CD4-positive, alpha-beta T cell treated with Interleukin-15 for 4 hours (primary cell): Measurements from ENCODE around the gene PLPPR5.

Experiments
- DNase-seq: peaks from one replicate; pipeline ENCODE4 v3.0.0-alpha.2; 2020; ENCODE audit warnings: low spot score

PLPPR5 gene

DNA sequence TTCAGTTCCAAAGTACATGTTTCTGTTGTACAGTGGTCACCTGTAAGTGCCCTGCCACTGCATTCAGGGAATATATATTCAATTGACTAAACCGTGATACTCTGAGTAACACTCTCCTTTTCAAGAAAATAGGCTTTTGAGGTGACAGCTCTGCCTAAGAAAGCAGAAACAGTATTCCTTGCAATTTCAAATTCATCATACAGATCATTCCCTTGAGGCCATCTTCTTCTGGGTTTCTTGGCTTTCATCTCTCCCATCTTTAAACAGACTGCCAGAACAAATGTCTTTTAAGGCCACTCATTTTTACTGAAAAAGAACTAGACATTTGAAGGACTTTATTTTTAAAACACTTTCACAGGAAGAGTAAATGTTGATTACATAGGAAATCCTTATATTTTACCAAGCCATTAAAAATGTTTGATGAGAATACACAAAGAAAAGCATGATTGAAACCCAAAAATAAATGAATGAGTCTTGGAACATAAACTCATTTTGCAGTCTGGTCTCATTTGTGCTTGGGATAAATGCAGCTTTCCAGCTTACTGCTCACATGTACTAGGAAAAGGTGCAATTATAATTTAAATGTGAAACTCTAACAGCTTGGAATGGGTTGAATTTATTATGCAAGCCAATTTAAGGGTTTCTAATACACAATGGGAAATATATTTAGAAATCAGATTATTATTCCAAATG is 34.7 kb downstream of the PLPPR5 start:
- no peak for DNase-seq

DNA sequence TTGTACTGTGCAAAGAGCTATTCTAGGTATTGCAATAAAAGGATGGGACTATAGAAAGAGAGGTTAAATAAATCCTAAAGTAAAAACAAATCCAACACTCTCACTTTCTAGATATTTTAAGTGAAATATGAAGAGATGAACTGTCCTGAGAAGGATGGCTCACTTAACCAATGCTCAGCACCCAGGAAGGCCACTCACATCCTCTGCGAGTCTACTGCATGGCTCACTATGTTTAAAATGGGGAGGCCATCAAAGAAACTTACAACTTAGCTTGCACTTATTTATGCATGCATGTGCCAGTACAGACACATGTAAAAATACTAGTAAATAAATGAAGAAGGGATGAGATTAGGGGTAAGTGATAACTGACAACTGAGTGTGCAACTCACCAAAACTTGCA is 37.5 kb downstream of the PLPPR5 start:
- no peak for DNase-seq

GRCh38 chr1:98965394-98965793 is 39.3 kb downstream of the PLPPR5 start:
- DNase-seq: no peak

DNA sequence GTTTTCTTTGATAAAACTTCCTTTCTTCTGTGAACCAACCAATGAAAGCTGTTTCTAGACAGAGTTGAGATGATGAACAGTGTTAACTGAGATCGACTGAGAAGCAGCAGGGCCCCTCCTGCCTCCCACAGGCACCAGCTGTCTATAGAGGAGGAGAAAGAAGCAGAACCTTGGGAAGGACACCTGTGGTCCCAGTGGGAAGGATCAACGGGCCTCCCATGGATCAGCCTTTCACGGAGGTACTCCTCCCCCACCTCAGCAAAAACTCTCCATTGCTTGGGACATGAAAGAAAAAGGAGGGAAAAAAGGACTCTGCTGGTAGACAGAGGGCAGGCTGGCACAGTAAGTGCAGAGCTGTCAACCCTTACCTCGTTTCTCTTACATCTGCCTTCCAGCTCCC is 40.5 kb downstream of the PLPPR5 start:
- no peak for DNase-seq

DNA sequence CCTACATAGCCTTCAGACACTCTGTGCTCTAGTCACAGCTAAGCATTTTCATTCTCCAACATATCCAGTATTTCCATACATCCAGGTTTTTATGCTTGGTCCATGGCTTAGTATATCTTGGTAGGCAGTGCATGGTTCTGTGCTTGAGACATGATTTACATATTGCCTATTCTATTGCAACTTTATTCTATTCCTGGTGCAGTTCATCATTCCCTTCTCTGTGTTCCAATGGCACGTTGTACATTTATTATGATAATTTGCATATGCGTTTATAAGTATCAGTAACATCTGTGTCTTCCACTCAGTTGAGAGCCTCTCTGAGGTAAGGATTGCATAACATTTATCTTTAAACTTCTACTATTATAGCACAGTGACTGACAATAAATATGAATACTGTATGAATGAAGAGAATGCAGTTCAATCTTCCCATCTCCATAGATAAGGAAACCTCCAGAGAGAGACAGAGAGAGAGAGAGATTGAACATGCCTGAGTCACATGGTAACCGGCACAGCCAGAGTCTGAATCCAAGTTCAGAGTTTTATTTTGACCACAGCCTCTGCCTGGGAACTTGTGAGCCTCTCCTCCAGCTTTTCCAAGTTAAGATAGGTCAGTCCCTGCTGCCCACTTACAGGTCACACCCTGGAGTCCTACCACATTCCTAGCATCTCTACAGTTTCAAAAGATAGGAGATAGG is 41.5 kb downstream of the PLPPR5 start:
- no peak for DNase-seq

- no peak for DNase-seq
These were observed 42.5 kb downstream of the PLPPR5 start for GRCh38 chr1:98962156-98962555.

DNA sequence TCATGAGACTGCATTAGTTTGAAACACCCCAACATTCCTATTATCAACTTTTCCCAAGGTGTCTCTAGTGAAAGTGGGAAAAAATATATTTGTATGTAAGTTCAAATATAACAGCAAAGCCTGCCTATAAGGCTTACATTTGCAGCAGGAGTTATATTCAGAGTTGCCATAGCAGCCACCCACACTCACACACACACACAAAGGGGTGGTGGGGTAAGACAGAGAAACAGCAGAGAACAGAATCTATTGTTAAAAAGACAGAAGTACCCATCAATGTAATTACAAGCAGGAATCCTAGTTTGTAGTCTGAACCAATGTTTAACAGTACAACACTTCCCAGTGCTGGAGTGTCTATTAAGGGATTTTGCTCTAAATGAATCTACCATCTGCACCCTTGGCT is 55.0 kb downstream of the PLPPR5 start:
- no peak for DNase-seq

DNA sequence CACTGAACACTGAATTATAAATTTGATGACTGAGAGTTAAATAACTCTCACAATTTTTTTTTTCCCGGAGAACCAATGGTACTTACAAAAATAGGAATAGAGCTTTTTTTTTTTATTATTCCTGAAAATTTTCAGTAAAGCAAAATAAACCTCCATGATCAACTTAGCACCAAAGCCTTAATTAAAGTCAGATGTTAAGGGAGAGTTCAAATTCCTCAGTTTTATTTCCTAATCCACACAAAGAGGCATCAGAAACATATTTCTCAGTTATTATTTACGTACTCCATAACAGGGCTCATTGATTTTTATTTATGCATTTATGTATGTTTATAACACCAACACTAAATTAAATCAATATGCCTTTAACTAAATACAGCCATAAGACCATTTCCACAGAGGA is 55.5 kb downstream of the PLPPR5 start:
- no peak for DNase-seq

- DNase-seq: no peak
These were observed 57.6 kb downstream of the PLPPR5 start for GRCh38 chr1:98947071-98947470.

GRCh38 chr1:98940722-98941079 is 64.0 kb downstream of the PLPPR5 start:
- no peak for DNase-seq

DNA sequence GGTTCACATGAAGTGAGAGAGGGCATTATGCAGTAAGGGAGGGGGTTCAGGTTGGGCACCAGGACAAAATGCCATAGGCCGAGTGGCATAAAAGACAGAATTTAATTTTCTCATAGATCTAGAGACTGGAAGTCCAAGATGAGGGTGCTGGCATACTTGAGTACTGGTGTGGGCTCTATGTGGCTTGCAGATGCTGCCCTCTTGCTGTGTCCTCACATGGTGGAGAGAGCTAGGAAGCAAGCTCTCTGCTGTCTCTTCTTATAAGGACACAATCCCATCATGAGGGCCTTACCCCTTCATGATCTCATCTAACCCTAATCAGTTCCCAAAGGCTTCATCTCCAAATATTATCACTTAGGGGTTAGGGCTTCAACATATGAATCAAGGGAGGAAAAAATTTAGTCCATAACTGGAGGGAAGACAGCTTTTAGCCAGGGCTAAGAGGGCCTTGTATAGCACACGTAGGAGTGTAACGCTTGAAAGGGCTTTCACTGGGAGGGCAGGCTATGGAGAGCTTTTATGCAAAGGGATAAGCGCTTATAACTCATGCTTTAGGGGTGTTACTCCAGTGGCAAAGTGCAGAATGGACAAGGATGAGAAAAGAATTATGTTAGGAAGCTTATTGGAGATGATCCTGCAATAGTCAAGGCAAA is 64.5 kb downstream of the PLPPR5 start:
- no peak for DNase-seq

DNA sequence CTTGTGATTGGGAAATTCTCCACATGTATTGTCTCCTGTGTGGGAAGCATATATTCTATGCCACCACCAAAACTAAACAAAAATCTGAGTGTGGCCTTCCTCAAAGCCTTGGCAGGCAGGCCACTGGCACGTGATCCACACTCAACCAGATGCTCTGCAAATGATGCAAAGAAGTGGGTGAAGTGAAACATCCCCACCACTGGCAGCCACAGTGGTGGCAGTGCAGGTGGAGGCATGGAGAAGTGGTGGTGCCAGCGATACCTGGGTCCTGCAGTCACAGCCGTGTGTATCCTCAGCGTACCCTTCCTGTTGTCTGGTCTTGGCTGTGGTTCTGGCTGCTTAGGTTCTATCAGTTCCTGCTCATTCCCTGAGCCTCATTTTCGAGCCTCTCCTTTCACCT is 65.2 kb downstream of the PLPPR5 start:
- DNase-seq: no peak

DNA sequence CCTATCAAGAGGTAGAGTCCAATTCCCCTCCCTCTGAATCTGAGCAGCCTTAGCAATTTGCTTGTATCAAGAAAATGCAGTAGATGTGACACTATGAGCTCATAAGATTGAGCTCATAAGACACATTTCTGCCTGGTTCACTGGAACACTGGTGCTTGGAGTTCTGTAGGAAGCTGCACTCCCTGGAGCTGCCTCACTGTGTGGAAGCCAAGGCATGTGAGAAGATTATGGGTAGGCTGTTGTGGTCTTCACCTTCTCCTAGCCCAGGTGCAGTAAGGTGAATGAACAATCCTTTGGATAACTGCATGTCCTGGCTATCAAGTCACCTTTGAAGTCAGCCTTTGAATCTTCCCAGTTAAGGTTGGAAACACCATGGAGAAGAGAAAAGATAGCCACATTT is 67.3 kb downstream of the PLPPR5 start:
- no peak for DNase-seq

- no peak for DNase-seq
These were observed 72.5 kb downstream of the PLPPR5 start for GRCh38 chr1:98932184-98932583.

DNA sequence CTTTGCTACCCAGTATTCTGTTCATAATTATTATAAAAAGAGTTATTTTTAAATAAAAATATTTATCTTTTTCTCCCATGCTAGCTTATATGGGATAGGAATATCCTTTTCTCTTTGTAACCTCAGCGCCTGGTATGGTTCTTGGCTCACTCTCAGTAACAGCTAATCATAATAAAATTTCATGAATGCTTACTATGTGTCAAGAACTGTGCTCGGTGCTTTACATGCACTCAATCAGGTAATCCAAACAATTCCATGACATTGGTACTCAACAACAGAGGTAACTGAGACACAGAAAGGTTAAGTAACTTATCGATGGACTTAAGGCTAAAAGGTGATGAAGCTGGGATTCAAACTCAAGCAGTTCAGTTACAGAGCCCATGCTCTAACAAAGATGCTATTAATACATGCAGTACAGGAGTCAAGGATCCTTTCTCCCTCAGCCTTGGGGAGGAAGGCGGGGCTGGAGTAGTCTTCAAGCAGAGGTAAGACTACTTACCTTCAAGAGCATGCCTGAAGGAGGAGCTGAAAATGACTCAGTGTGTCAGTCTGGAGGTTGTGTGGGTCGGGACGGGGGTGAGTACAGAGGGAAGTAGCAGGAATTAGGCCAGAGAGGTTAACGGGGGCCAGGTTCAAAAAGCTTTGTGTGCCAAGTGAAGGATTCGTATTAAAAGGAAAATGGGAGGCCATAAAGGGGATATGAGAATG is 73.4 kb downstream of the PLPPR5 start:
- no peak for DNase-seq

- no peak for DNase-seq
These were observed 75.2 kb downstream of the PLPPR5 start for GRCh38 chr1:98929437-98929836.

- no peak for DNase-seq
These were observed 78.1 kb downstream of the PLPPR5 start for GRCh38 chr1:98926597-98926996.

DNA sequence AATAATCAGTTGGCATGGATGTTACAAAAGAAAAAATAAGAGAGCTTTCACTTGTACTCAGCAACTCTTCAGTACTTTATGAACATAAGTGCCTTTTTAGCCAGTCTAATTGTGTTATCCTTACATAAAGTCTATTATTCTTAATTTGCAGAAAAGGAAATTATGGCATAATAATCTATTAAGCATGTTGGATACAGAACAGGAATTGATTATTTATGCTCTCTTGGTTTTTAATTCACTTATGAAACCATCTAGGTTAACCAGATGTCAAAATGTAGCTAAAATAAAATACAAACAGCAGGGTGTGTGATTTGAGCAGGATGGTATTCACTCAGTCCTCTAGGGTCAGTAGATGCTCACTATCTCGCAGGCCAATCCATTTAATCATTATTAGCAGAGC is 79.7 kb downstream of the PLPPR5 start:
- DNase-seq: no peak

GRCh38 chr1:98923667-98924066 is 81.0 kb downstream of the PLPPR5 start:
- no peak for DNase-seq

GRCh38 chr1:98921817-98922216 is 82.8 kb downstream of the PLPPR5 start:
- no peak for DNase-seq

DNA sequence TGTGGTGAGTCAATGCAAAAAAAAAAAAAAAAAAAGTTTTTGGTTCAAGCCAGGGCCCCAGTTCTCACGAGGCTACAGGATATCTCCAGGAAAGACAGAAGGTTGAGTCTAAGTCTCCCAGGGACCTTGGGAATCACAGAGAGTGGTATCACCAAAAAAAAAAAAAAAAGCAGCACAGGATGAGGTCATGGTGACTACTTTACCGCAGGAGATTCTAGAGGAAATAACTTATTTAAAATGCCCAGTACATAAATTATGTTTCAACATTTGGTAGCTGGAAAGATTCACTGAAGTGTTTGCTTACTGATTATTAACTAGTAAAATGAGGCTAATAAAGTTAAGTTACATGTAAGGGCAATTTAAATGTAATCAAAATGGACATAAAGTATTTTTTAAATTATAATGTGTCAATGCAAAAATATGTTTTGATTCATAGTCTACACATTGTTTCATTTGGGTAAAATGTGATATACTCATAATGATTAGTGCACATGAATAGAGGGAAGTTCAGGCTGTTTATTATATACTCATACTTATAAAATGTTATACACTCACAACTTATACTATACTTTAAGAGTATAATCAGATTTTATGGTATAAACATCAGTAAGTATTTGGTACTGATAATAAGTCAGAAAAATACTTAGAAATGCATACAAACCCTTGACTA is 84.1 kb downstream of the PLPPR5 start:
- DNase-seq: no peak

DNA sequence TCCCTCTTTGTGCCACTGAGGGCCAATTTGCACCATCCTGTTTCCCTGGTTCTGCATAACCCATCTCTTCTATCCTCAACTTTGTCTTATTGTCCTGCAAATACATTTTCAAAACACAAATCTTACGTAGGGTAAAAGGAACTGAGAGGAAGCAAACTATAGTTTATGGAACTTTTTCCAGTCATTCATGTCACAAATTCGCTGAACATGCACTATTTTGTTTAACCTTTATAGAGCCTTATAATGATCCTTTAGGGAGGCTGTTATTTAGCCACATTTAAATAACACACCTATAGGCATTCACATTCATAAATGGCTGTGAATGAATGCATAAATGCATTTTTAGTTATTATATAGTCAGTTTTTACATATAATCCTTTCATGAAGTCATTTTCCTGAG is 85.0 kb downstream of the PLPPR5 start:
- DNase-seq: no peak
